ENCODE measurements around the gene OMP.

- TF ChIP-seq, protein P1, sequence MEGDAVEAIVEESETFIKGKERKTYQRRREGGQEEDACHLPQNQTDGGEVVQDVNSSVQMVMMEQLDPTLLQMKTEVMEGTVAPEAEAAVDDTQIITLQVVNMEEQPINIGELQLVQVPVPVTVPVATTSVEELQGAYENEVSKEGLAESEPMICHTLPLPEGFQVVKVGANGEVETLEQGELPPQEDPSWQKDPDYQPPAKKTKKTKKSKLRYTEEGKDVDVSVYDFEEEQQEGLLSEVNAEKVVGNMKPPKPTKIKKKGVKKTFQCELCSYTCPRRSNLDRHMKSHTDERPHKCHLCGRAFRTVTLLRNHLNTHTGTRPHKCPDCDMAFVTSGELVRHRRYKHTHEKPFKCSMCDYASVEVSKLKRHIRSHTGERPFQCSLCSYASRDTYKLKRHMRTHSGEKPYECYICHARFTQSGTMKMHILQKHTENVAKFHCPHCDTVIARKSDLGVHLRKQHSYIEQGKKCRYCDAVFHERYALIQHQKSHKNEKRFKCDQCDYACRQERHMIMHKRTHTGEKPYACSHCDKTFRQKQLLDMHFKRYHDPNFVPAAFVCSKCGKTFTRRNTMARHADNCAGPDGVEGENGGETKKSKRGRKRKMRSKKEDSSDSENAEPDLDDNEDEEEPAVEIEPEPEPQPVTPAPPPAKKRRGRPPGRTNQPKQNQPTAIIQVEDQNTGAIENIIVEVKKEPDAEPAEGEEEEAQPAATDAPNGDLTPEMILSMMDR (IDR thresholded peaks at IDR 0.05) = no peak
- no peak for TF ChIP-seq EZH2 (IDR thresholded peaks at IDR 0.05; ENCODE audit: borderline replicate concordance, insufficient read depth, low read depth, low read length, poor library complexity, severe bottlenecking)
These were observed 47.2 kb downstream of the OMP start for GRCh38 chr11:77149716-77150392.
